Epithelial cell of proximal tubule (primary cell): ENCODE data around the gene HOXD11. TPM values are rescaled to one million over a fixed set of nuclear protein-coding genes. Genes with fewer than 3 reads are reported as not detected.

Experiments
- DNase-seq: peaks from one replicate; pipeline ENCODE4 v3.0.0-alpha.2; 2011; ENCODE audit warnings: low read depth
- H3K4me3 ChIP-seq: 2 replicates; pipeline ENCODE4 v1.5.1; 2011; ENCODE audit warnings: low read depth, mild to moderate bottlenecking, low read length
- total RNA-seq: library from RNA; depleted of rRNA; stranded (reverse); fragments of >200 nt; gene quantifications from 2 replicates; pipeline ENCODE4 v1.2.3, GENCODE V29; 2015
- TF ChIP-seq, protein P1 (sequence below): conservative IDR thresholded peaks from 2 replicates; pipeline ENCODE4 v1.5.1; 2012; ENCODE audit warnings: low read depth, mild to moderate bottlenecking, low read length

HOXD11 gene
- total RNA-seq, 1 donor from 2014 or later = 25.1 TPM

DNA sequence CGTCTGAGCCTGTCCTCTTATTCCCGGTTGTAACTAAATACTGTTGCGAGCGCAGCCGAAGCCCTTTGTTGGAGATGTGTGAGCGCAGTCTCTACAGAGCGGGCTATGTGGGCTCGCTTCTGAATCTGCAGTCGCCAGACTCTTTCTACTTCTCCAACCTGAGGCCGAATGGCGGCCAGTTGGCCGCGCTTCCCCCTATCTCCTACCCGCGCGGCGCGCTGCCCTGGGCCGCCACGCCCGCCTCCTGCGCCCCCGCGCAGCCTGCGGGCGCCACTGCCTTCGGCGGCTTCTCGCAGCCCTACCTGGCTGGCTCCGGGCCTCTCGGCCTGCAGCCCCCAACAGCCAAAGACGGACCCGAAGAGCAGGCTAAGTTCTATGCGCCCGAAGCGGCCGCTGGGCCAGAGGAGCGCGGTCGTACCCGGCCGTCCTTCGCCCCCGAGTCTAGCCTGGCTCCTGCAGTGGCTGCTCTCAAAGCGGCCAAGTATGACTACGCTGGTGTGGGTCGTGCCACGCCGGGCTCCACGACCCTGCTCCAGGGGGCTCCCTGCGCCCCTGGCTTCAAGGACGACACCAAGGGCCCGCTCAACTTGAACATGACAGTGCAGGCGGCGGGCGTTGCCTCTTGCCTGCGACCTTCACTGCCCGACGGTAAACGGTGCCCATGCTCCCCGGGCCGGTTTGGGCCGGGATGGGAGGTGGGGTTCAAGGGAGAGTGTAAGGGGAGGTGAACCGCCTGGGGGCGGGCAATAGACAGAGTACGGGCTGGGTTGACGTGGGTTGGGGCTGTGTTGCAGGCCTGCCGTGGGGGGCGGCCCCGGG, 7.1 kb upstream of the HOXD11 start, which contains the start of gene HOXD12:
Gene HOXD12, plus strand, starts transcription at position 68 of the 819 bp plus-strand sequence. Its CDS starts 7 bp downstream, at position 75.
- DNase-seq = no peak
- no peak within 1 kb of the TSS for H3K4me3 ChIP-seq
- TF ChIP-seq, protein P1, sequence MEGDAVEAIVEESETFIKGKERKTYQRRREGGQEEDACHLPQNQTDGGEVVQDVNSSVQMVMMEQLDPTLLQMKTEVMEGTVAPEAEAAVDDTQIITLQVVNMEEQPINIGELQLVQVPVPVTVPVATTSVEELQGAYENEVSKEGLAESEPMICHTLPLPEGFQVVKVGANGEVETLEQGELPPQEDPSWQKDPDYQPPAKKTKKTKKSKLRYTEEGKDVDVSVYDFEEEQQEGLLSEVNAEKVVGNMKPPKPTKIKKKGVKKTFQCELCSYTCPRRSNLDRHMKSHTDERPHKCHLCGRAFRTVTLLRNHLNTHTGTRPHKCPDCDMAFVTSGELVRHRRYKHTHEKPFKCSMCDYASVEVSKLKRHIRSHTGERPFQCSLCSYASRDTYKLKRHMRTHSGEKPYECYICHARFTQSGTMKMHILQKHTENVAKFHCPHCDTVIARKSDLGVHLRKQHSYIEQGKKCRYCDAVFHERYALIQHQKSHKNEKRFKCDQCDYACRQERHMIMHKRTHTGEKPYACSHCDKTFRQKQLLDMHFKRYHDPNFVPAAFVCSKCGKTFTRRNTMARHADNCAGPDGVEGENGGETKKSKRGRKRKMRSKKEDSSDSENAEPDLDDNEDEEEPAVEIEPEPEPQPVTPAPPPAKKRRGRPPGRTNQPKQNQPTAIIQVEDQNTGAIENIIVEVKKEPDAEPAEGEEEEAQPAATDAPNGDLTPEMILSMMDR = no peak

DNA sequence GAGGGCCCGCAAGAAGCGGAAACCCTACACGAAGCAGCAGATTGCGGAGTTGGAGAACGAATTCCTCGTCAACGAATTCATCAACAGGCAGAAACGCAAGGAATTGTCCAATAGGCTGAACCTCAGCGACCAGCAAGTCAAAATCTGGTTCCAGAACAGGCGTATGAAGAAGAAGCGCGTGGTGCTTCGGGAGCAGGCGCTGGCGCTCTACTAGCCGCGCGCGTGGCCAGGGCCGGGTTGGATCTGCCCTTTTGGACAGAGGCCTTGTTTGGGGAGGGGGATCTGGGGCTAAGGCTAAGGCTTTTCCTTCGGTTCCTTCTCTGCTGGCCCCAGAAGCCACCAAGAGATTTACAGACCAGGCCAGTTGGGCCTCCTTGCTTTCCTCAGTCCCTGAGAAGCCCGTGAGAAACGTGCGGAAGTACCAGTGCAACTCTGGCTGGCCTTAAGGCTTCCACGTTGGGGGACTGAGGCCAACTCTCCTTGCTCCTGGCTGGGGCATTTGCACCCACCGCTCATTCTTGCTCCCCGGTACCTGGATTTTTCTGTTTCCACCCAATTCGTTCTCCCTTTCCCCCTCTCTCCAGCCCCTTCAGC, 6.4 kb upstream of the HOXD11 start:
- DNase-seq = no peak
- H3K4me3 ChIP-seq = no peak overlapping the region
- TF ChIP-seq, protein P1 = no peak

DNA sequence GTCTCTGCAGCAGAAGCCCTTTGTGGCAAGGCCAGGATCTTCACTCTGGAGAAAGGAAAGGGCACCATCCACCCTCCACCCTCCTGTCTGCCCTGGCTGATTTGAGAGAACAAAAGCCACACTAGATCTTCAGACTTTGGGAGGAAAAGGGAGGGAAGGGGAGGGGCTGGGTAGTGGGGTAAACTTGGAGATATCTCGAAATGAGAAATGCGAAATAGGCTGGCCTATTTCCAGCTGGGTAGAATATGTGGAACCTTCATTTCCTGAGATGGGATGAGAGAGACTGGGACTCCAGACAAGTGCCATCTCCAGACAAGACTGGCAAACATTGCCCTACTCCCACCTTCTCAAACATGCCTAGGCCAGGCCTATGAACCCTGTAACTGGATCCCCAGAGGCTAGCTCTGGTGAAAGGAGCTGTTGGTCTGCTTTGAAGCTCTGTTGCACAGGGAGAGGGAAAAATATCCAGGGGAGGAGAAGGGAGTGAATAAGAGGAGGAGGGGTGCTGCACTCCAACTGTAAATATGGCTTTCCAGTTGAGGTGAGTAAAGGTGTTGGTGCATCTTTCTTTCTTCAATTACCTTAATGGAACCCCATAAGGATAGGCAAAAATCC, 5.8 kb upstream of the HOXD11 start:
- DNase-seq = no peak

DNA sequence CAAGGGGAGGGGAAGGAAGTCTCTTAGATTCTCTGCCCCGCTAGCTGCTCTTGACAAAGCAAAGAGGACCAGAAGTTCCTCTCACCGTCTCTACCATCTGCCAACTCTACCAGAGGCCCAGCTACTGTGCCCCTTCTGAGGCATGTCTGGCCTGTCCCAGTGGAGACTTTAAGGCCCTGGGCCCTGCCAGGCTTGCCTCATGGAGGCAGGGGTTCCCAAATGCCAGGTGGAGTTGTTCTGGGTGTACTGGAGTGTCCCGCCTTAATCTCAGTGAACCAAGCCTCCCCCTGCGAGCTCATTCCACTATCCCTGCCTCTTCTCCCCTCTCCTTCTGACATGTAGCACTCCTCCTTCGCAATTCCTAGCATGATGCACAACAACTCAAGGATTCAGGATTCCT, 5.2 kb upstream of the HOXD11 start:
- no peak overlapping the region for H3K4me3 ChIP-seq
- no peak for DNase-seq
- TF ChIP-seq, protein P1 = no peak

More for the DNA sequence above, 5.8 kb upstream of the HOXD11 start:
- TF ChIP-seq, protein P1 = no peak
- H3K4me3 ChIP-seq = no peak overlapping the region

DNA sequence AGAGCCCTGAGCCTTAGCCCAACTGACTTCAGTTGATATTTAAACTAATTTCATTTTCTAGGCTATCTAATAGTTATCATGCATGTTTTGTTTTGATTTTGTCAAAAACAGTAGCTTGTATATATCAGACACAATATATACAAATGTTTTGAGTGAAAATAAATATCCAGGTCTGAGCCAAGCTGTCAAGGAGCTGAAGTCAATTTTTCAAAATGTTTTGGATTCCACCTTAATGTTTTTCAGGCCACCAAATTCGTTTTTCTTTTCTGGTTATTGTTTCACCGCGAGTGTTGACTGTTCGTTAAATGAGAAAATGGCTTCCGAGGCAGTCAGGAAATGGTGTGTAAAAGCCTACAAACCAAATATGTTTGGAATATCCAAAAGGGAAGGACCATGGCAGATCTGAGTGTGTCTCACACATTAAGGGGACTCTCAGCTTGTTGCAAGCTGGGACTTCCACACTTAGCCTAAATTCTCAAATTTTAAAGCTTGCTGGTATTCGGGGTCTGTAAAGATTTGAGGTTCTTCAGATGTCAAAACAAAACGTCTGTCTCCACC, 4.7 kb upstream of the HOXD11 start:
- no peak for DNase-seq
- no peak overlapping the region for H3K4me3 ChIP-seq
- TF ChIP-seq, protein P1 = no peak

DNA sequence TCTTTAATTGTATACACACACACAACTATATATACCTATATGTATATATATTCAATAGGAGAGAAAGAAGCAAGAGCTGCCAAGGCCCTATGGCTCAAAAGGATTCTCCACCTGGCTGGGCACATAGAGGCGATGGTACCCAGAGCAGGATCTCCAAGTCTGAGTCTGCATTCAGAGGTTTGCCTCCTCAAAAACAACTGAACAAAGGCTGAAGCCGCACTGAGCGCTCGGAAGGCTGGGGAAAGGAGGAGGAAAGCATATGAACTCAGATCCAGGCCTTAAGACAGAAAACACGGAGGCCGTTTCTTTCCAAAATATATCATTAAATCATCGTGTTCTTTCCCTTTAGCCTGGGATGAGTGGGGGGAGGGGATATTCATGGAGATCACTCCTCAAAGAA, 3.9 kb upstream of the HOXD11 start:
- H3K4me3 ChIP-seq = no peak overlapping the region
- TF ChIP-seq, protein P1 = no peak
- DNase-seq = no peak
